ENCODE data around the gene SNRNP200.

DNA sequence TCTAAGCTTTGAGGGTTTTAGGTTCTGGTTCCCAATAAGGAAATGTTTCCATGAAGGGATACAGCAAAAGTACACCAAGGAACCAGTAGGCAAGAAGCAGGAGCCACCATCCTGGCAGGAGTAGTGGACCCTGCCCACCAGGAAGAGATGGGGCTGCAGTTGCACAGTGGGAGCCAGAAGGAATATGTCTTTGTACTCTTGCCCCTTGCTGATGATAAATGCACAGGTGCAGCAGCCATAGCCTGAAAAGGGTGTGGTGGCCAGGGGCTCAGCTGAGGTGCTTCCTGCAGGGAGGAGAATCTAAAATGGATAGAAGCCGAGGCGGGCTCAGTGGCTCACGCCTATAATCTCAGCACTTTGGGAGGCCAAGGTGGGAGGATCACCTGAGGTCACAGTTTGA lies 67.1 kb downstream of the SNRNP200 start:
- TF ChIP-seq POLR2A (IDR thresholded peaks at IDR 0.05): no peak
- TF ChIP-seq, protein P1, sequence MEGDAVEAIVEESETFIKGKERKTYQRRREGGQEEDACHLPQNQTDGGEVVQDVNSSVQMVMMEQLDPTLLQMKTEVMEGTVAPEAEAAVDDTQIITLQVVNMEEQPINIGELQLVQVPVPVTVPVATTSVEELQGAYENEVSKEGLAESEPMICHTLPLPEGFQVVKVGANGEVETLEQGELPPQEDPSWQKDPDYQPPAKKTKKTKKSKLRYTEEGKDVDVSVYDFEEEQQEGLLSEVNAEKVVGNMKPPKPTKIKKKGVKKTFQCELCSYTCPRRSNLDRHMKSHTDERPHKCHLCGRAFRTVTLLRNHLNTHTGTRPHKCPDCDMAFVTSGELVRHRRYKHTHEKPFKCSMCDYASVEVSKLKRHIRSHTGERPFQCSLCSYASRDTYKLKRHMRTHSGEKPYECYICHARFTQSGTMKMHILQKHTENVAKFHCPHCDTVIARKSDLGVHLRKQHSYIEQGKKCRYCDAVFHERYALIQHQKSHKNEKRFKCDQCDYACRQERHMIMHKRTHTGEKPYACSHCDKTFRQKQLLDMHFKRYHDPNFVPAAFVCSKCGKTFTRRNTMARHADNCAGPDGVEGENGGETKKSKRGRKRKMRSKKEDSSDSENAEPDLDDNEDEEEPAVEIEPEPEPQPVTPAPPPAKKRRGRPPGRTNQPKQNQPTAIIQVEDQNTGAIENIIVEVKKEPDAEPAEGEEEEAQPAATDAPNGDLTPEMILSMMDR (IDR thresholded peaks at IDR 0.05): no peak

Data from transverse colon (tissue), 3 donors.